HG03469 (cell line): ENCODE results near the gene ZNF562.

Experiments
- ATAC-seq: cut with Tn5 transposase; IDR thresholded peaks from one replicate; pipeline ENCODE4 v1.9.1; 2021; ENCODE audit warnings: mild to moderate bottlenecking, moderate library complexity, moderate number of reproducible peaks; ENCODE audit not compliant: unreplicated experiment

Gene ZNF562

DNA sequence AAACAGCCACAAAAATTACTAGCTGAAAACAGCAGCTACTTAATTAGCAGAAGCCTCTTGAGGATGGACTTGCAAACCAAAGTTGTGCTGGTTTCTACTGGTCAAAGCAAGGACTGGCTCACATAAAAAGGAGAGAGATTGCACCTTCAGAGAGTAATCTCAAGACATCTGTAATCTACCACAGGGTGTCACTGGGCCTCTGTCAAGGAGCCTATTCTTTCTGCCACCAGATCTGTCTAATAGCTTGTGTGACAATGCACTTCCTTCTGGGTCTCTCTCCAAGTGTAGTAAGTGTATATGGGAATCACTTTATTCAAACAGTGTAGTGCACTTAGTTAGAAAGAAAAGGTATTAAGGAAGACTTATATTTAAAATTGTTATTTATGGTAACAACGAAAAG, 29.4 kb downstream of the ZNF562 start:
- ATAC-seq: no peak

DNA sequence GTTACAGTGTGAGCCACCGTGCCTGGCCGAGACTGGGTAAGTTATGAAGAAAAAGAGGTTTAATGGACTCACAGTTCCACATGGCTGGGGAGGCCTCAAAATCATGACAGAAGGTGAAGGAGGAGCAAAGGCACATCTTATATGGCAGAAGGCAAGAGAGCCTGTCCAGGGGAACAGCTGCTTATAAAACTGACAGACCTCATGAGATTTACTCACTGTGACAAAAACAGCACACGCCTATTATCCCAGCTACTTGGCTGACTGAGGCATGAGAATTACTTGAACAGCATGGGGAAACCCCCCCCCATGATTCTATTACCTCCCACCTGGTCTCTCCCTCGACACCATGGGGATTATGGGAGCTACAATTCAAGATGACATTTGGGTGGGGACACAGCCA, 30.4 kb downstream of the ZNF562 start:
- no peak for ATAC-seq

GRCh38 chr19:9641810-9642209, 33.1 kb downstream of the ZNF562 start:
- no peak for ATAC-seq

- ATAC-seq: no peak
Measured at GRCh38 chr19:9640956-9641355, 33.9 kb downstream of the ZNF562 start.

DNA sequence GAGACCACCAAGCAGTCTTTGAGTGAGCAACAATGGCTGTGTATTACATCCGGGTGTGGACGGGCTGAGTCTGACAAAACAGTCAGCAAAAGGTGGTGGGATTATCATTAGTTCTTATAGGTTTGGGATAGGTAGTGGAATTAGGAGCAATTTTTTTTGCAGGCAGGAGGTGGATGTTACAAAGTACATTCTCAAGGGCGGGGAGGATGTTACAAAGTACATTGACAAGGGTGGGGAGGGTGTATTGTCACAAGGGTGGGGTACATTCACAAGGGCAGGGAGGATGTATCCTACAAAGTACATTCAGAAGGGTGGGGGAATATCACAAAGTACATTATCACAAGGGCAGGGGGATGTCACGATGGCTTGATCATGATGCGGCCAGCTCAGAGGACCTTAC, 38.9 kb downstream of the ZNF562 start:
- no peak for ATAC-seq

DNA sequence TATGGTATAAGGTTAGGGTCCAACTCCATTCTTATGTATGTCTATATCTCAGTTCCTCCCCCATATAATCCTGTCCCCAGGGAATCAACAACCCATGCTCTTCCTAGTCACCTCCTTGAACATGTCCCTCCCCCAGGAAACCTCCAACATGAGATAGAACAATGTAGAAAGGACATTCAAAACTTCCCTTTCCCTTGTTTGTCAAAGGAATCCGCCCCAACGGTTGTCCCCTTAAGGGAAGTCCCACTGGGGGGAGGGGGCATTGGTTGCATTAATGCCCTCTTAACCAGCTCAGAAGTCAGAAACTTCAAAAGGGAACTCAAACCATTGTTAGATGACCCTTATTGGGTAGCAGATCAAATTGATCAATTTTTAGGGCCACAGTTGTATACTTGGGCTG, 47.0 kb downstream of the ZNF562 start:
- ATAC-seq: no peak

- no peak for ATAC-seq
Measured at GRCh38 chr19:9622531-9622930, 52.4 kb downstream of the ZNF562 start.

DNA sequence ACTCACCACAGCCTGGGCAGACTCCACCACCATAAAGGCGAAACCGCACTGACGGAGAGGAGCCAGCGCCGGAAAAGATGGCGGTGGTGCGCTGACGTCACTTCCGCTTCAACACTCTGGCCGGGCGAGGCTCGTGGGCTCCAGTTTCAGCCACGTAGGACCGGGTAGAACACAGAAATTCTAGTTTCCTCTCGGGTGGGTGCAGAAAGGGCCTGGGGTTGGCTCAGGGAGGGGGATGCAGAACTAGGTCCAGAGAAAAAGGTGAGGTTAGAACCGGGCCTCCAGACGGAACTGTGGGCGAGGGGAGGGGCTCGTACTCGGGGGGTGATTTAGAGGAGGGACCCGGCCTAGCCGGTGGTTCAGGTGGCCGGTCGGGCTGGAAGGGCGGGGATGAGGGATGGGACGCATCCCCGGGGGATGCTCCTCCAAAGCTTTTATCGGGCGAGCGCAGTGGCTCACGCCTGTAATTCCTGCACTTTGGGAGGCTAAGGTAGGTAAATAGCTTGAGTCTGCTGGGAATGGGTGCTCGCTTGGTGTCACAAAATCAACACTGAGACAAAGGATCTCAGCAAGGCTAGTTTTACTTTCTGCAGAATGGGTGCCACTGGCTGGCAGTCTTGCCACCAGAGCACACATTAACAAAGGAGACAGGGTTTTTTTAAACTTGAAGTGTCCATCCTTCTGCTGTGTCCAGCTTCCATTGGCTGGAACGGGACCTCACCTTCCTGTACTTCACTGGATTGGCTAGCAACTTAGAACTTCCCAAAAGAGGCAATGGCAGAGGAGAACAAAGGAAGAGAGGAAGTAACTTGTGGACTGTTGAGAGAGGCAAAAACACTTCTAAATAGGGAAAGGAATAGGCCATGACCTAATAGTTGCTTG, 53.5 kb downstream of the ZNF562 start, which contains the start of gene ZNF561:
Gene ZNF561, minus strand, starts transcription at position 77 of the 882 bp plus-strand sequence. CDS start 1,776 bp downstream, outside the sequence.
- ATAC-seq: no peak

DNA sequence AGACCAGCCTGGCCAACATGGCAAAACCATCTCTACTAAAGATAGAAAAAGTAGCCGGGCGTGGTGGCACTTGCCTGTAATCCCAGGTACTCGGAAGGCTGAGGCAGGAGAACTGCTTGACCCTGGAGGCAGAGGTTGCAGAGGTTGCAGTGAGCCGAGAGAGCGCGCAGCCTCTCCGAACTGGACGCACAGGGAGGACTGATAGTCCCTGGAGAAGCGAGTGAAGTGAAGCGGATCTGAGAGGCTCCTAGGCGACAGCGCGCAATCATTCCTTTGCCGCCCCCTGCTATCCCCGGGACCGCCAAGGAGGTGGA, 54.1 kb downstream of the ZNF562 start:
- no peak for ATAC-seq

- no peak for ATAC-seq
Measured at GRCh38 chr19:9615844-9616243, 59.1 kb downstream of the ZNF562 start.

DNA sequence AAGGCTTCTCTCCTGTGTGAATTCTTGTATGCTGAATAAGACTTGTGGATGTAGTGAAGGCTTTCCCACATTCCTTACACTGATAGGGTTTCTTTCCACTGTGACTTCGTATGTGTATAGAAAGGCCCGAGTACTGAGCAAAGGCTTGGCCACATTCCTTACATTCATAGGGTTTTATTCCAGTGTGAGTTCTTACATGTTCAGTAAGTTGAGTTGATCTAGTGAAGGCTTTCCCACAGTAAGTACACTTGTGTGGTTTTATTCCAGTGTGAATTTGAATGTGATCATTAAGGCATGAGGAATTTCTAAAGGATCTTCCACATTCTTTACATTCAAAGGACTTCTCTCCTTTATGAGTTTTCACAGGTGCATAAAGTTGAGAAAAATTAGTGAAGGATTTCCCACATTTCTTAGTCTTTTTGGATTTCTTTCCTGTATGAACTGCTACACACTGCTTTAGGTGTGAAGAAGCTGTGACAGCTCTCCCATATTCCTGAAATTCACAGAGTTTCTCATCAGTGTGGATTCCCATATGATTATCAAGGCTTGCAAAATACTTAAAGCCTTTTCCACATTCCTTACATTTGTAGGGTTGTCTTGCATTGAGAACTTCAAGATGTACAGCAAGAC, 64.3 kb downstream of the ZNF562 start:
- no peak for ATAC-seq

DNA sequence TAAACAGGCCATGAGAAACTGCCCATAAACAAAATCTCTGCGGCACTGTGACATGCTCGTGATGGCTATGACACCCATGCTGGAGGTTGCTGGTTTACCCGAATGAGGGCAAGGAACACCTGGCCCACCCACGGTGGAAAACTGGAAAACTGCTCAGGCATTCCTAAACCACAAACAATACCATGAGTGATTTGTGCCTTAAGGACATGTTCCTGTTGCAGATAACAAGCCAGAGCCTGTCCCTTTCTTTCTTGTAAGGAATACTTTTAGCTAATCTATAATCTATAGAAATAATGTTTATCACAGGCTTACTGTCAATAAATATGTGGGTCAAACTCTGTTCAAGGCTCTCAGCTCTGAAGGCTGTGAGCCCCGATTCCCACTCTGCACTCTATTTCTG, 66.0 kb downstream of the ZNF562 start:
- no peak for ATAC-seq

- no peak for ATAC-seq
Measured at GRCh38 chr19:9597027-9597426, 77.9 kb downstream of the ZNF562 start.
